Measurements from ENCODE around the gene RELN.

- TF ChIP-seq, protein P1, sequence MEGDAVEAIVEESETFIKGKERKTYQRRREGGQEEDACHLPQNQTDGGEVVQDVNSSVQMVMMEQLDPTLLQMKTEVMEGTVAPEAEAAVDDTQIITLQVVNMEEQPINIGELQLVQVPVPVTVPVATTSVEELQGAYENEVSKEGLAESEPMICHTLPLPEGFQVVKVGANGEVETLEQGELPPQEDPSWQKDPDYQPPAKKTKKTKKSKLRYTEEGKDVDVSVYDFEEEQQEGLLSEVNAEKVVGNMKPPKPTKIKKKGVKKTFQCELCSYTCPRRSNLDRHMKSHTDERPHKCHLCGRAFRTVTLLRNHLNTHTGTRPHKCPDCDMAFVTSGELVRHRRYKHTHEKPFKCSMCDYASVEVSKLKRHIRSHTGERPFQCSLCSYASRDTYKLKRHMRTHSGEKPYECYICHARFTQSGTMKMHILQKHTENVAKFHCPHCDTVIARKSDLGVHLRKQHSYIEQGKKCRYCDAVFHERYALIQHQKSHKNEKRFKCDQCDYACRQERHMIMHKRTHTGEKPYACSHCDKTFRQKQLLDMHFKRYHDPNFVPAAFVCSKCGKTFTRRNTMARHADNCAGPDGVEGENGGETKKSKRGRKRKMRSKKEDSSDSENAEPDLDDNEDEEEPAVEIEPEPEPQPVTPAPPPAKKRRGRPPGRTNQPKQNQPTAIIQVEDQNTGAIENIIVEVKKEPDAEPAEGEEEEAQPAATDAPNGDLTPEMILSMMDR (IDR thresholded peaks at IDR 0.05 in 4 of 5, conservative IDR thresholded peaks at IDR 0.05 in 1 of 5) = no peak
- TF ChIP-seq POLR2A (IDR thresholded peaks at IDR 0.05) = no peak
These were observed 132.5 kb downstream of the RELN start for GRCh38 chr7:103856929-103857328.

All from gastrocnemius medialis (tissue), 4 donors.